Measurements from ENCODE around the gene RTP4. TPM values are rescaled to one million over a fixed set of nuclear protein-coding genes. Genes with fewer than 3 reads are reported as not detected.

RTP4 gene
- polyA plus RNA-seq, 2 of the 4 experiments (the other 2 are of a cell fraction) = not detected

DNA sequence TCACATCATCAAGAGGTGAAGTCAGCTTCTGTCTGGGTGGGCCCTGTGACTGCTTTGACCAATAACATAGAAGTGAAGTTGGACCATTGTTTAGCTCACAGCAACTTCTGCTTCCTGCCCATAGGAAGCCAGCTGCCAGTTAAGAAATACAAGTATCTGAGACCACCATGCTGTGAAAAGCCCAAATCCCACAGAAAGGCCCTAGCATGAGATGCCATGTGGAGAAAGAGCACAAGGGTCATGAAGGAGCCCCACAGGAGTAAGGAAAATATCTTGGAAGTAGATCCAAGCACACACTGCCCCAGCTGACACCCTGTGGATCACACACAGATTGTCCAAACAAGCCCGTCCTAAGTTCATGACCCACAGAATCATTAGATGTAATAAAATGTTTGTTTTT, 28.5 kb downstream of the RTP4 start:
- CTCF ChIA-PET = no interaction called here
- Histone ChIP-seq H3K4me1 (no peaks in the 10 kb centered on the region), H3K9me3 (no peaks in the 10 kb centered on the region), H3K4me2 (no peak overlapping the region), H3K27ac (no peak overlapping the region), H3K4me3 (no peak overlapping the region)
- TF ChIP-seq CHD4 (IDR thresholded peaks at IDR 0.05; ENCODE audit: borderline replicate concordance) = no peak
- TF ChIP-seq ZNF302 (CRISPR knock-in tag; IDR thresholded peaks at IDR 0.05) = no peak
- TF ChIP-seq EP300 (IDR thresholded peaks at IDR 0.05) = no peak
- TF ChIP-seq HOXA7 (CRISPR knock-in tag; IDR thresholded peaks at IDR 0.05) = no peak
- TF ChIP-seq, protein P1, sequence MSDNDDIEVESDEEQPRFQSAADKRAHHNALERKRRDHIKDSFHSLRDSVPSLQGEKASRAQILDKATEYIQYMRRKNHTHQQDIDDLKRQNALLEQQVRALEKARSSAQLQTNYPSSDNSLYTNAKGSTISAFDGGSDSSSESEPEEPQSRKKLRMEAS (IDR thresholded peaks at IDR 0.05) = no peak
- TF ChIP-seq MAZ (IDR thresholded peaks at IDR 0.05; ENCODE audit: borderline replicate concordance, low read depth, low read length) = no peak
- TF ChIP-seq, protein P2, sequence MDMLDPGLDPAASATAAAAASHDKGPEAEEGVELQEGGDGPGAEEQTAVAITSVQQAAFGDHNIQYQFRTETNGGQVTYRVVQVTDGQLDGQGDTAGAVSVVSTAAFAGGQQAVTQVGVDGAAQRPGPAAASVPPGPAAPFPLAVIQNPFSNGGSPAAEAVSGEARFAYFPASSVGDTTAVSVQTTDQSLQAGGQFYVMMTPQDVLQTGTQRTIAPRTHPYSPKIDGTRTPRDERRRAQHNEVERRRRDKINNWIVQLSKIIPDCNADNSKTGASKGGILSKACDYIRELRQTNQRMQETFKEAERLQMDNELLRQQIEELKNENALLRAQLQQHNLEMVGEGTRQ (IDR thresholded peaks at IDR 0.05) = no peak
- TF ChIP-seq MYC (IDR thresholded peaks at IDR 0.05; ENCODE audit: borderline replicate concordance, low read length) = no peak
- no peak for TF ChIP-seq SREBF2 (IDR thresholded peaks at IDR 0.05)
- TF ChIP-seq CBX8 (IDR thresholded peaks at IDR 0.05) = no peak
- no peak for TF ChIP-seq EHF (CRISPR knock-in tag; IDR thresholded peaks at IDR 0.05)
- TF ChIP-seq, protein P3, sequence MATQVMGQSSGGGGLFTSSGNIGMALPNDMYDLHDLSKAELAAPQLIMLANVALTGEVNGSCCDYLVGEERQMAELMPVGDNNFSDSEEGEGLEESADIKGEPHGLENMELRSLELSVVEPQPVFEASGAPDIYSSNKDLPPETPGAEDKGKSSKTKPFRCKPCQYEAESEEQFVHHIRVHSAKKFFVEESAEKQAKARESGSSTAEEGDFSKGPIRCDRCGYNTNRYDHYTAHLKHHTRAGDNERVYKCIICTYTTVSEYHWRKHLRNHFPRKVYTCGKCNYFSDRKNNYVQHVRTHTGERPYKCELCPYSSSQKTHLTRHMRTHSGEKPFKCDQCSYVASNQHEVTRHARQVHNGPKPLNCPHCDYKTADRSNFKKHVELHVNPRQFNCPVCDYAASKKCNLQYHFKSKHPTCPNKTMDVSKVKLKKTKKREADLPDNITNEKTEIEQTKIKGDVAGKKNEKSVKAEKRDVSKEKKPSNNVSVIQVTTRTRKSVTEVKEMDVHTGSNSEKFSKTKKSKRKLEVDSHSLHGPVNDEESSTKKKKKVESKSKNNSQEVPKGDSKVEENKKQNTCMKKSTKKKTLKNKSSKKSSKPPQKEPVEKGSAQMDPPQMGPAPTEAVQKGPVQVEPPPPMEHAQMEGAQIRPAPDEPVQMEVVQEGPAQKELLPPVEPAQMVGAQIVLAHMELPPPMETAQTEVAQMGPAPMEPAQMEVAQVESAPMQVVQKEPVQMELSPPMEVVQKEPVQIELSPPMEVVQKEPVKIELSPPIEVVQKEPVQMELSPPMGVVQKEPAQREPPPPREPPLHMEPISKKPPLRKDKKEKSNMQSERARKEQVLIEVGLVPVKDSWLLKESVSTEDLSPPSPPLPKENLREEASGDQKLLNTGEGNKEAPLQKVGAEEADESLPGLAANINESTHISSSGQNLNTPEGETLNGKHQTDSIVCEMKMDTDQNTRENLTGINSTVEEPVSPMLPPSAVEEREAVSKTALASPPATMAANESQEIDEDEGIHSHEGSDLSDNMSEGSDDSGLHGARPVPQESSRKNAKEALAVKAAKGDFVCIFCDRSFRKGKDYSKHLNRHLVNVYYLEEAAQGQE (IDR thresholded peaks at IDR 0.05) = no peak
- no peak for TF ChIP-seq KDM1A (IDR thresholded peaks at IDR 0.05; ENCODE audit: low read depth)
- WGBS (ENCODE audit: missing lambda C conversion rate) = 69% methylated on average over 1 of the region's 1 CpG
- FAIRE-seq (no peak), ATAC-seq (no peak), DNase-seq (ENCODE audit: low read depth in 1 of 2, low spot score in 1 of 2) (no peak)
- POLR2A ChIA-PET = no interaction called here

DNA sequence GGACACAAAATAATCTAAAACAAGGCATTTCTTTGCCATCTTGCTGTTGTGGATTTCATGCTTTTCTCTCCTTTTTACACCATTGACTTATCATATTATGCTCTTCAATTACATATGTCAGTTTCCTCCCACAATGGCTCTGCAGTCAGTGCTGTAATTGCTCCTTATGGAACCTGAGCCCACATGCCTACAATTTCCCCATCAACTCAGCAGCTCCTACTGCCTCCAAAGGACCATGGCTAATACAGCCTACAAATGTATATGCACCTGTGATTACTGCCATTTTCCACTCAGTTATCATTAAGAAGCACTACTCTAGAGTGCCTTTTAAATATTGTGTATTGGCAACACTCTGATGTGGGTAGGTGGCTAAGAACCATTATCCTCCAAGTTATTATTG, 30.8 kb downstream of the RTP4 start:
- CTCF ChIA-PET = interaction anchor here (1.1 kb wide), 1 partner anchor 14 kb away, joined by 4 read pairs; no protein-coding TSS in a partner anchor
- H3K4me2 ChIP-seq = no peak overlapping the region
- H3K4me3 ChIP-seq = no peak overlapping the region
- no peak overlapping the region for H3K27ac ChIP-seq
- H3K4me1 ChIP-seq = peaks cover 9% of the 10 kb centered on the region
- no peak for TF ChIP-seq SREBF2 (IDR thresholded peaks at IDR 0.05)
- TF ChIP-seq EHMT2 (IDR thresholded peaks at IDR 0.05; ENCODE audit: low read depth) = no peak
- no peak for TF ChIP-seq ESRRA (IDR thresholded peaks at IDR 0.05; ENCODE audit: borderline replicate concordance, low read length)
- no peak for TF ChIP-seq HOXB13 (CRISPR knock-in tag; IDR thresholded peaks at IDR 0.05; ENCODE audit: low read depth)
- no peak for TF ChIP-seq EP300 (IDR thresholded peaks at IDR 0.05)
- TF ChIP-seq, protein P4, sequence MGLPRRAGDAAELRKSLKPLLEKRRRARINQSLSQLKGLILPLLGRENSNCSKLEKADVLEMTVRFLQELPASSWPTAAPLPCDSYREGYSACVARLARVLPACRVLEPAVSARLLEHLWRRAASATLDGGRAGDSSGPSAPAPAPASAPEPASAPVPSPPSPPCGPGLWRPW (IDR thresholded peaks at IDR 0.05) = no peak
- TF ChIP-seq ZNF302 (CRISPR knock-in tag; IDR thresholded peaks at IDR 0.05) = no peak
- TF ChIP-seq HEYL (CRISPR knock-in tag; IDR thresholded peaks at IDR 0.05) = no peak
- TF ChIP-seq FOXS1 (CRISPR knock-in tag; IDR thresholded peaks at IDR 0.05) = no peak
- TF ChIP-seq PHF8 (IDR thresholded peaks at IDR 0.05; ENCODE audit: borderline replicate concordance, low read depth) = no peak
- no peak for TF ChIP-seq ZSCAN20 (CRISPR knock-in tag; IDR thresholded peaks at IDR 0.05)
- TF ChIP-seq JUN (IDR thresholded peaks at IDR 0.05) = no peak
- no peak for TF ChIP-seq MAZ (IDR thresholded peaks at IDR 0.05; ENCODE audit: borderline replicate concordance, low read depth, low read length)
- no peak for TF ChIP-seq MAFK (IDR thresholded peaks at IDR 0.05; ENCODE audit: partially characterized antibody)
- no peak for TF ChIP-seq NR3C1 (IDR thresholded peaks at IDR 0.05)
- no peak for TF ChIP-seq POLR2A (IDR thresholded peaks at IDR 0.05; ENCODE audit: low read length)
- no peak for TF ChIP-seq HOXB5 (CRISPR knock-in tag; IDR thresholded peaks at IDR 0.05)
- no peak for TF ChIP-seq POLR2AphosphoS2 (conservative IDR thresholded peaks at IDR 0.05; ENCODE audit: low read length)
- TF ChIP-seq KDM5A (IDR thresholded peaks at IDR 0.05) = no peak
- POLR2A ChIA-PET = no interaction called here
- DNase-seq (ENCODE audit: low read depth in 1 of 2, low spot score in 1 of 2) (no peak), FAIRE-seq (no peak), ATAC-seq (no peak)
- no peaks in the 10 kb centered on the region for H3K9me3 ChIP-seq

Data from A549 (cell line).